ENCODE data around the gene FEM1A.
A peak's percentile ranks its signal among the peaks of the same experiment; 100 is the strongest.
"Not testable (repeated sequence)": the region's sequence is repeated elsewhere in the genome, so short reads cannot be mapped to it uniquely, and the experiment has no call there.

Gene FEM1A

GRCh38 chr19:4774136-4774535, 17.4 kb upstream of the FEM1A start:
- no peak for DNase-seq

DNA sequence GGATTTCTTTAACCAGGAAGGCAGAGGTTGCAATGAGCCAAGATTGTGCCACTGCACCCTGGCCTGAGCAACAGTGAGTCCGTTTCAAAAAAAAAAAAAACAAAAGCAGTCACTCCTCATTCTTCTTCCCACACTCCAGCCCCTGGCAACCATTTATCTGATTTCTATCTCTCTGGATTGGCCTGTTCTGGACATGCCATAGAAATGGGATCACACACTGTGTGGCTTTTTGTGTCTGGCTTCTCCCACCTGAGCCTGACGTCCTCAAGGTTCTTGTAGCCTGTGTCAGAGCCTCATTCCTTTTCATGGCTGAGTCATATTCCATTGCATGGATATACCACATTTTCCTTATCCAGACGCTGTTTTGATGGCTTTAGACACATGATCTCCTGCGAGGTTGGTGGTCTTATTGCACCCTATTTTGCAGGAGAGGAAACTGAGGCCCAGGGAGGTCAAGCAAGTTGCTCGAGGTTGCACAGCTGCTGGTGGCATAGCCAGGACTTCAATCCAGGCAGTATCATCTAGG, 15.8 kb upstream of the FEM1A start:
- no peak for DNase-seq

- DNase-seq = no peak
Measured at GRCh38 chr19:4776436-4777211, 14.9 kb upstream of the FEM1A start.

DNA sequence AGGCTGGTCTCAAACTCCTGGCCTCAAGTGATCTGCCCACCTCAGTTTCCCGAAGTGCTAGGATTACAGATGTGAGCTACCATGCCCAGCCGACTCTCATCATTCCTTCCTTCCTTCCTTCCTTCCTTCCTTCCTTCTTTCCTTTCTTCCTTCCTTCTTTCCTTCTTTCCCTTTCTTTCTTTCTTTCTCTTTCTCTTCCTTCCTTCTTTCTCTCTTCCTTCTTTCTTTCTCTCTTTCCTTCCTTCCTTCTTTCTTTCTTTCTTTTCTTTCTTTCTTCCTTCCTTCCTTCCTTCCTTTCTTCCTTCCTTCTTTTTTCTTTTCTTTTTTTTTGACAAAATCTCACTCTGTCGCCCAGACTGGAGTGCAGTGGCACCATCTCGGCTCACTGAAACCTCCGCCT, 13.4 kb upstream of the FEM1A start:
- not testable (repeated sequence) for DNase-seq

- DNase-seq = no peak
Measured at GRCh38 chr19:4780860-4781259, 10.7 kb upstream of the FEM1A start.

GRCh38 chr19:4781801-4782200, 9.7 kb upstream of the FEM1A start:
- DNase-seq = no peak

DNA sequence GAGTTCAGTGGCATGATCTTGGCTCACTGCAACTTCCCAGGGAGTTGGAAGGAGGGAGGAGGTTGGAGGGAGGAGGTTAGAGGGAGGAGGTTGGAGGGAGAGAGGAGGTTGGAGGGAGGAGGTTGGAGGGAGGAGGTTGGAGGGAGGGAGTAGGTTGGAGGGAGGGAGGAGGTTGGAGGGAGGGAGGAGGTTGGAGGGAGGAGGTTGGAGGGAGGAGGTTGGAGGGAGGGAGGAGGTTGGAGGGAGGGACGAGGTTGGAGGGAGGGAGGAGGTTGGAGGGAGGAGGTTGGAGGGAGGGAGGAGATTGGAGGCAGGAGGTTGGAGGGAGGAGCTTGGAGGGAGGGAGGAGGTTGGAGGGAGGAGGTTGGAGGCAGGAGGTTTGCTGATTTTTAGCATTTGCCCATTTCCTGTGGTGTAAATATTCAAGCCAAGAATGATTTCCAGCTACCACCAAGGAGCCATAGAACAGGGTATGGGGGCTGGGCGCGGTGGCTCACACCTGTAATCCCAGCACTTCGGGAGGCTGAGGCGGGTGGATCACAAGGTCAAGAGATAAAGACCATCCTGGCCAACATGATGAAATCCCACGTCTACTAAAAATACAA, 5.0 kb upstream of the FEM1A start:
- DNase-seq = not testable (repeated sequence)

- DNase-seq = not testable (repeated sequence)
Measured at GRCh38 chr19:4792019-4792865, 708 bp downstream of the FEM1A start.

DNA sequence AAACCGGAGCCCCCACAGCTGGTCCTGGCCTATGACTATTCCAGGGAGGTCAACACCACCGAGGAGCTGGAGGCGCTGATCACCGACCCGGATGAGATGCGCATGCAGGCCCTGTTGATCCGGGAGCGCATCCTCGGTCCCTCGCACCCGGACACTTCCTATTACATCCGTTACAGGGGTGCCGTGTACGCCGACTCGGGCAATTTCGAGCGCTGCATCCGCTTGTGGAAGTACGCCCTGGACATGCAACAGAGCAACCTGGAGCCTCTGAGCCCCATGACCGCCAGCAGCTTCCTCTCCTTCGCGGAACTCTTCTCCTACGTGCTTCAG, 1.3 kb downstream of the FEM1A start:
- DNase-seq = not testable (repeated sequence)

DNA sequence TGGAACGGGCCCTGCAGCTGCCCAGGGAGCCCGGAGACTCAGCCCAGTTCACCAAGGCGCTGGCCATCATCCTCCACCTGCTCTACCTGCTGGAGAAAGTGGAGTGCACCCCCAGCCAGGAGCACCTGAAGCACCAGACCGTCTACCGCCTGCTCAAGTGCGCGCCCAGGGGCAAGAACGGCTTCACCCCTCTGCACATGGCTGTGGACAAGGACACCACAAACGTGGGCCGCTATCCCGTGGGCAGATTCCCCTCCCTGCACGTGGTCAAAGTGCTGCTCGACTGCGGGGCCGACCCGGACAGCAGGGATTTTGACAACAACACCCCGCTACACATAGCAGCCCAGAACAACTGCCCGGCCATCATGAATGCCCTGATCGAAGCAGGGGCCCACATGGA, 1.7 kb downstream of the FEM1A start:
- DNase-seq = not testable (repeated sequence)

DNA sequence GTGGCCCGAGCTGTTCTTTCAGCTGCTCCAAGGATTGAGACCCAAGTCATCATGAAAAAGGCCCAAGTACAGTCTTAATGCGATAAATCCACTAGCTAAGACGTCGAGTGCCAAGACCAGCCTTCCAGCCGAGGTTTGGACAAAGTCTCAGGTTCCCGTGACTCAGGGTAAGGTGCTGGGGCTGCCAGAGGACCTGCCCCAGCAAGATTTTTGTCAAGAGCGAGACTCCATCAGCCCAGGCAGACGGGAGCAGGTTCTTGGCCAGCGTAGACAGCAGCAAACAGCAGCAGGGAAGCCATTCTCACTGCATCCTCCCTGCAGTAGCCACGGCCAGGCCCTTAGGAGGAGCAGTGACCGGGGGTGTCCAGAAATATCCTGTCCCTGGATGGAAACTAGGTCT, 3.4 kb downstream of the FEM1A start:
- no peak for DNase-seq

DNA sequence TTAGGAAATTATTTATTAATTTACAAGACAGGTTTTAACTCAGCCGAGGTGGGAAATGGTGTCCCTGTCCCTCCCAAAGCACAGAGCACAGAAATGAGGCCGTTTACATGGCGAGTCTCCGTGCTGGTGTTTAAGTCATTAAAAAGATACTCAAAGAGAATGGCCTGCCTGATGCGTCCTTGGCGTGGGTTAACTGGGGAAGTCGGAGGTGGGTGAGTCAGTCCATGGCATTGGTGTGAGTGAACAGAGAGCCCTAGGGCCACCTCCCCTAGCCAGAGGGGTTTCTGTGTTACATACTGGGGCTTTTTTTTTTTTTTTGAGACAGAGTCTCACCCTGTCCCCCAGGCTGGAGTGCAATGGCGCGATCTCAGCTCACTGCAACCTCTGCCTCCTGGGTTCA, 3.9 kb downstream of the FEM1A start:
- DNase-seq = no peak

DNA sequence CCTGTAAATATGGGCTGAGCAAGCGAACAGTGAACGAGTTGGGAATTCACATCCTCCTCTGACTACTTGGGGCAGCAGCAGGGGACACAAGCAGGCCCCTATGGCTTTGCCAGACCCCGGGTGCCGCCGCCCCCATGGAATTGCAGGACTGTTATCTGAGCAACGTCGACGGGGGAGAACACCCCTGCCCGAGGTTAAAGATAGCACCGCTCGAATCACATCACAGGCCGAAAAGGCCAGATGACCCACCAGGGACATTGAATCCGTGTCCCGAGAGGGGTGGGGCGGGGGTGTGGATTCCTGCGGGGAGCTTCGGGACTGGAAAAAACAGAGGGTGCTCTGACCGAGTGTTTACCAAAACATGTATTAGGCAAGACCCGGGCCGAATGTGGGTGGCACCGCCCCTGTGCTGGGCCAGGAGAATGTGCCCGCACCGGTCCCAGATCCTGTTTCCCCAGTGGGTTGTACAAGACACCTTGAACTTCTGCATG, 9.1 kb downstream of the FEM1A start:
- no peak for DNase-seq

DNA sequence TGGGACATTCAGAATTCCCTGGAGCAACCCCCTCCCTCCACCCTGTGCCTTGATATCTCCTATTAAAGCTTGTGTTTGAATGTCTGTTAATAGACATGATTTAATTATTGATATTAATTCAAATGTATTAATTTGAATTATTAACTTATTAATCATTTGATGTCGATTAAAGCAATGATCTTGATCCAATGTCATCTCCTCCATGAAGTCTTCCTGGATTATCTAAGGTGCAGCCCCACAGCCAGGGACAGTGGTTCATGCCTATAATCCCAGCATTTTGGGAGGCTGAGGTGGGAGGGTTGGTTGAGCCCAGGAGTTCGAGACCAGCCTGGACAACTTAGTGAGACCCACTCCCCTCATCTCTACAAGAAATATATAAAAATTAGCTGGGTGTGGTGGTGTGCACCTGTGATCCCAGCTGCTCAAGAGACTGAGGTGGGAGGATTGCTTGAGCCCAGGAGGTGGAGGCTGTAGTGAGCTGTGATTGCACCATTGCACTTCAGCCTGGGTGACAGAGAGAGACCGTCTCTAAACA, 9.6 kb downstream of the FEM1A start:
- no peak for DNase-seq

DNA sequence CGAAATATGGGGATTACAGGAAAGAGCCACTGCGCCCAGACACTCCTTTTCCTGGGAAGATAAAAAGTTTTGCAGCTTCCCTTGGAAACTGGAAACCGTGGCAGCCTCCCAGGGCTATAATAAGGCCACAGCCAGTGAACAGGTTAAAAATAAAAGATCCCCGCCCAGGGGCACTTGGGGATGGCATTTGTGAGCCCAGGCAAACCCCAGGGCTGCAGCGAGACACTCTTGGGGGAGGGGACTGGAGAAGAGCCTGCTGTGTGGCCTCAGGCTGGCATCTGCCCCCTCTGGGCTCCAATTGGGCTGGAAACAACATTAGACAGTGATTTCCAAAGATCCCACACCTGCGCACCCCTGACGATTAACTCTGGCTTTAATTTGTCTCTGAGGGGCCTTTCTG, 11.2 kb downstream of the FEM1A start:
- DNase-seq = no peak

DNA sequence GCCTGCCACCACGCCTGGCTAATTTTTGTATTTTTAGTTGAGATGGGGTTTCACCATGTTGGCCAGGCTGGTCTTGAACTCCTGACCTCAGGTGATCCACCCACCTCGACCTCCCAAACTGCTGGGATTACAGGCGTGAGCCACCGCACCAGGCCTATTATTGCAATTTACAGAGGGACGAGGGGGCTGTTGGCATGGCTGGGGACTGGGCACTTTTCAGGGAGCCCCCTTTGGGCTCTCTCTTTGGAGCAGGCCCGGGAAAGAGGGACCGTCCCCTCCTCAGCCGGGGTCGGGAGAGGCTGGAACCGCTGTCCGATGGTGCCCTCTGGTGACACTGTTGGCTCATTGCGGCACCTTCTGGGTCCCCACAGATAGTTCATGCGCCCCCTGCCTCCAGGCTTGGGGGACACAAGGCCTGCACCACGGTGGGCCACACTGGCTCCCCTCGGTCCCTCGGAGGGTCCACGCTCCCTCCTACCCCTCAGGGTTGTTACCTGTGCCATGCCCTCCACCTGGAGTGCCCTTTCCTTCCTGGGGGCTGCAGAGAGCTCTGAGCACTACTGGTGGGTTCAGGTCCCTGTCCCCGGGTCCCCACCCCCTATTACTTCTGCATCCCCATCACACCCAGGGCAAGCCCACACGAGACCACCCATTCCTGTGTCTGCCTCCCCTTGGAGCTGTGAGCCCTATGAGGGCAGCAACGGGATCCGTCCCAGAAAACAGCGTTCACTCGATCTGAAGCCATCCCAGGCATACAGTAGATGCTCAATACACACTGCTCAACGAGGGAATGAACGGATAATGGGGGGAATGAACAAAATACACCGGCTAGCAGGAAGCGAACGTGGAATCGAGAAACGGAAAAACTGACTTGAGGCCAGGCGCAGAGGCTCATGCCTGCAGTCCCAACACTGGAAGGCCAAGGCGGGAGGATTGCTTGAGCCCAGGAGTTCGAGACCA, 12.5 kb downstream of the FEM1A start:
- peak; percentile 65 to 71 for DNase-seq

DNA sequence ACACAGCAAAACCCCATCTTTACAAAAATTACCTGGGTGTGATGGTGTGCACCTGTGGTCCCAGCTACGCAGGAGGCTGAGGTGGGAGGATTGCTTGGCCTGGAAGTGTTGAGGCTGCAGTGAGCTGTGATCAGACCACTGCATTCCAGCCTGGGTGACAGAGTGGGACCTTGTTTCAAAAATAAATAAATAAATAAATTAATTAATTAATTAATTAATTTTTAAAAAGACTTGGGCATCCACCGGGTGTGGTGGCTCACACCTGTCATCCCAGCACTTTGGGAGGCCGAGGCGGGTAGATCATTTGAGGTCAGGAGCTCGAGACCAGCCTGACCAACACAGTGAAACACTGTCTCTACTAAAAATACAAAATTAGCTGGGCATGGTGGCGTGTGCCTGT, 13.6 kb downstream of the FEM1A start:
- DNase-seq = not testable (repeated sequence)

GRCh38 chr19:4806384-4806783, 14.8 kb downstream of the FEM1A start:
- no peak for DNase-seq

- peak in 1 of 2 donors; percentile 24 for DNase-seq
Measured at GRCh38 chr19:4807188-4807587, 15.7 kb downstream of the FEM1A start.

GRCh38 chr19:4811328-4812131, 20.0 kb downstream of the FEM1A start:
- peak; percentile 82 to 87 for DNase-seq

Measured in CD4-positive, alpha-beta T cell treated with Interferon alpha-2 for 1 hour (primary cell).